Non-pigmented ciliary epithelial cell (primary cell): Measurements from ENCODE around the gene TMC6.
"Not testable (repeated sequence)": the region's sequence is repeated elsewhere in the genome, so short reads cannot be mapped to it uniquely, and the experiment has no call there.

Experiments used
- DNase-seq: peaks from one replicate; pipeline ENCODE4 v3.0.0-alpha.2; 2010; ENCODE audit warnings: low read depth

The TMC6 gene

DNA sequence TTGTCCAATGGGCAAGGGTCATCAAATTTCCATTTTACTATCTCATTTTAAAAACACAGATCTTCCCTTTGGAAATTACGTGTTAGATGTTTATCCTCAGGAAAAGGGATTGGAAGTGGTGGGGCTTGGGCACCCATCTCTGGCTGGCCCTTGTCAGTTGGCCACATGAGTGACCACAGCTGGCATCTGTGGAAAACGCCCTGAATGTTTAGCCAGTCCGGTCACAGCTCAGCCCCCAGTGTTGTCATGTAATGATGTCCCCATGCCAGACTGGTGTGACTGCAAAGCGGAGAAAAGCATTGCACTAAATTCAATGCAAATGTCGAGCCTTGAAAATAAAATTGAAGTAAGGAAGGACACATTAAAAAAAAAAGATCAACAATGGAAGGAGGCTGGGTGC, 53.0 kb downstream of the TMC6 start:
- DNase-seq = no peak

- DNase-seq = no peak
Observed at GRCh38 chr17:78075011-78075410, 53.5 kb downstream of the TMC6 start.

- DNase-seq = no peak
Observed at GRCh38 chr17:78072961-78073360, 55.6 kb downstream of the TMC6 start.

GRCh38 chr17:78069695-78070094, 58.9 kb downstream of the TMC6 start:
- DNase-seq = no peak

DNA sequence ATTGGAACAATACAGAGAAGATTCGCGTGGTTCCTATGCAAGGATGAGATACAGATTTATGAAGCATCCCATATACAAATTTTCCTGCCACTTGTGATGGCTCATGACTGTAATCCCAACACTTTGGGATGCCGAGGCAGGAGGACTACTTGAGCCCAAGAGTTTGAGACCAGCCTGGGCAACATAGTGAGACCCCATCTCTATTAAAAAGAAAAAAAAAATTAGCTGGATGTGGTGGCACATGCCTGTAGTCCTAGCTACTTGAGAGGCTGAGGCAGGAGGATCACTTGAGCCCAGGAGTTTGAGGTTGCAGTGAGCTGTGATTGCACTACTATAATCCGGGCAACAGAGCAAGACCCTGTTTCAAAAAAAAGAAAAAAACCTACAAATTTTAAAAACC, 61.6 kb downstream of the TMC6 start:
- DNase-seq = not testable (repeated sequence)

- no peak for DNase-seq
Observed at GRCh38 chr17:78064708-78065107, 63.8 kb downstream of the TMC6 start.

DNA sequence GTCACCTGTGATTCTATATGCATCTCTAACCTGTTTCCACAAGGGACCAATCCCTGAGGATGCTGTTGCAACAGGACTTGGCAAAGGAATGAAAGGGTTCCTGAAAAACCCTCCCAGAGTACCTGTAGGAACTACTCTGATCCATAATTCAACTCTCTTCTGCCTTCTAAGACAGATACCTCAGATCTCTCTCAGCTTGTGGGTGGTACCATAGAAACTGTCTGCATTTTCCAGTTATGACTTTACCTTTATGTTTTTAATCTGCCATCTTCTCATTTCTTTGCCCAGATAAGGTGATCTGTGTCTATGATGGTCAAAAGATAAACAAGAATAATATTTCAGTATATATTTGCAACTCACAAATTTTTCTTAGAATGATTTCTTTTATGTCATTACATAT, 65.1 kb downstream of the TMC6 start:
- DNase-seq = no peak

DNA sequence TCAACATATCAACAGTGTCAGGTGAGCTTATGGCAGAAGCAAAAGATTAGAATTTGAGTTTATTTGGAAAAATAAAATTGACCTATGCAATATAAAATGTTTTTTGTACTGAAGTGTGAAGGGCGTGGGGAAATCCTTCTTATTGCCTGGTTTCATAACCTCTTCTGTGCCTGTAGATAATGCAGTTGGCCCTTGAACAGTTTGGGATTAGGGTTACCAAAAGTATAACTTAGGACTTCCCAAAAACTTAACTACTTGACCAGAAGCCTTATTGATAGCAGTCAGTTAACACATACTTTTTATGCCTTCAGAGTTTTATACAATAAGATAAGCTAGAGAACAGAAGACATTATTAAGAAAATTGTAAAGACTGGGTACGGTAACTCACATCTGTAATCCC, 66.0 kb downstream of the TMC6 start:
- DNase-seq = no peak
